C4-2B (cell line): ENCODE measurements around the gene MAMSTR.

Experiments
- CTCF ChIP-seq: fragments of 450-650 bp; conservative IDR thresholded peaks from 2 replicates; pipeline ENCODE4 v1.5.1; 2017; ENCODE audit warnings: mild to moderate bottlenecking
- ZFX ChIP-seq: fragments of 450-650 bp; IDR thresholded peaks from 2 replicates; pipeline ENCODE4 v1.6.1; 2017

GRCh38 chr19:48671446-48671995 lies 48.0 kb downstream of the MAMSTR start:
- TF ChIP-seq CTCF = no peak
- TF ChIP-seq ZFX = no peak
